RWPE2 (cell line): ENCODE data around the gene MTCL3.
A peak's percentile ranks its signal among the peaks of the same experiment; 100 is the strongest.

Source experiments
- ATAC-seq: fragments of 200-7000 bp; cut with Tn5 transposase; 3 replicates; pipeline ENCODE4 v1.9.1; 2021; ENCODE audit warnings: low read depth
- DNase-seq: peaks from one replicate; pipeline ENCODE4 v3.0.0-alpha.2; 2020; ENCODE audit warnings: low spot score
- H3K27ac ChIP-seq: fragments of 450-650 bp; 2 replicates; pipeline ENCODE4 v1.5.1; 2017; ENCODE audit warnings: mild to moderate bottlenecking; ENCODE audit not compliant: poor library complexity, severe bottlenecking
- H3K27me3 ChIP-seq: fragments of 250-450 bp; sonication (Bioruptor Pico); 2 replicates; pipeline ENCODE4 v1.5.1; 2021; ENCODE audit warnings: mild to moderate bottlenecking, moderate library complexity; ENCODE audit not compliant: insufficient read depth, poor library complexity, severe bottlenecking
- H3K36me3 ChIP-seq: fragments of 250-450 bp; sonication (Bioruptor Pico); 2 replicates; pipeline ENCODE4 v1.5.1; 2020; ENCODE audit warnings: low read depth, mild to moderate bottlenecking, moderate library complexity
- H3K4me1 ChIP-seq: fragments of 250-450 bp; sonication (Bioruptor Pico); 2 replicates; pipeline ENCODE4 v1.5.1; 2021; ENCODE audit warnings: mild to moderate bottlenecking, moderate library complexity; ENCODE audit not compliant: insufficient read depth, poor library complexity, severe bottlenecking
- H3K4me3 ChIP-seq: fragments of 250-450 bp; sonication (Bioruptor Pico); 2 replicates; pipeline ENCODE4 v1.5.1; 2021; ENCODE audit warnings: mild to moderate bottlenecking, moderate library complexity; ENCODE audit not compliant: severe bottlenecking
- H3K9me3 ChIP-seq: fragments of 250-450 bp; sonication (Bioruptor Pico); 2 replicates; pipeline ENCODE4 v1.5.1; 2021; ENCODE audit warnings: mild to moderate bottlenecking, moderate library complexity; ENCODE audit not compliant: severe bottlenecking
- CTCF ChIP-seq: fragments of 450-650 bp; IDR thresholded peaks from one replicate; pipeline ENCODE4 v1.5.1; 2017; ENCODE audit warnings: mild to moderate bottlenecking, moderate library complexity; ENCODE audit not compliant: poor library complexity, severe bottlenecking

Gene MTCL3

GRCh38 chr6:127459231-127459641, 59.9 kb downstream of the MTCL3 start, which contains the start of gene KIAA0408:
Gene KIAA0408 (minus strand): TSS chr6:127459389. CDS start chr6:127453981, 5,408 bp downstream.
- no peak for DNase-seq
- H3K4me3 ChIP-seq = no peak within 1 kb of the TSS
- H3K27ac ChIP-seq = no peak within 1 kb of the TSS

GRCh38 chr6:127458817-127459216, 60.3 kb downstream of the MTCL3 start:
- H3K4me3 ChIP-seq = no peak overlapping the region
- no peaks in the 10 kb centered on the region for H3K36me3 ChIP-seq
- DNase-seq (no peak), ATAC-seq (peak; percentile 40; the same call in 2 of the 3 replicates)
- no peak overlapping the region for H3K27ac ChIP-seq
- no peak for TF ChIP-seq CTCF
- no peaks in the 10 kb centered on the region for H3K4me1 ChIP-seq
- H3K27me3 ChIP-seq = peaks cover 8% of the 10 kb centered on the region
- no peaks in the 10 kb centered on the region for H3K9me3 ChIP-seq

More at GRCh38 chr6:127459231-127459641, 59.9 kb downstream of the MTCL3 start, which contains the start of gene KIAA0408:
- Histone ChIP-seq H3K4me1 (no peaks in the 10 kb centered on the region), H3K9me3 (no peaks in the 10 kb centered on the region), H3K27me3 (peaks cover 3% of the 10 kb centered on the region), H3K36me3 (no peaks in the 10 kb centered on the region)
- no peak for TF ChIP-seq CTCF
- peak; percentile 54 for ATAC-seq

GRCh38 chr6:127458222-127458621, 60.9 kb downstream of the MTCL3 start:
- no peak for DNase-seq
- no peak for ATAC-seq
- Histone ChIP-seq H3K9me3 (no peaks in the 10 kb centered on the region), H3K4me3 (no peak overlapping the region), H3K27me3 (peaks cover 8% of the 10 kb centered on the region), H3K36me3 (no peaks in the 10 kb centered on the region), H3K4me1 (no peaks in the 10 kb centered on the region), H3K27ac (no peak overlapping the region)
- TF ChIP-seq CTCF = no peak

- Histone ChIP-seq H3K36me3 (no peaks in the 10 kb centered on the region), H3K4me3 (no peak overlapping the region), H3K27ac (no peak overlapping the region), H3K9me3 (no peaks in the 10 kb centered on the region), H3K4me1 (no peaks in the 10 kb centered on the region), H3K27me3 (peaks cover 13% of the 10 kb centered on the region)
- DNase-seq = no peak
- no peak for TF ChIP-seq CTCF
- peak; percentile 31; the same call in 1 of the 3 replicates for ATAC-seq
Measured at GRCh38 chr6:127457456-127458064, 61.6 kb downstream of the MTCL3 start.

GRCh38 chr6:127456465-127456864, 62.7 kb downstream of the MTCL3 start:
- no peaks in the 10 kb centered on the region for H3K4me1 ChIP-seq
- TF ChIP-seq CTCF = no peak
- no peaks in the 10 kb centered on the region for H3K36me3 ChIP-seq
- peaks cover 16% of the 10 kb centered on the region for H3K27me3 ChIP-seq
- H3K4me3 ChIP-seq = no peak overlapping the region
- ATAC-seq = no peak
- H3K27ac ChIP-seq = no peak overlapping the region
- H3K9me3 ChIP-seq = no peaks in the 10 kb centered on the region
- DNase-seq = no peak
